Activated CD8-positive, alpha-beta T cell treated with anti-CD3 and anti-CD28 coated beads for 36 hours (primary cell): ENCODE measurements around the gene SUGCT. TPM values are rescaled to one million over a fixed set of nuclear protein-coding genes. Genes with fewer than 3 reads are reported as not detected.

Experiments
- ATAC-seq: fragments of 200-7000 bp; cut with Tn5 transposase; one replicate; pipeline ENCODE4 v1.10.0; 2021; ENCODE audit warnings: mild to moderate bottlenecking, moderate library complexity
- CTCF ChIA-PET: fragments of 350-600 bp; sonication (Branson Sonifier 250); formaldehyde crosslinking; loops from one replicate; lab custom pipeline; 2021; ENCODE audit warnings: antibody characterized with exemption; lab: Charles Lee
- POLR2A ChIA-PET: fragments of 350-600 bp; sonication (Branson Sonifier 250); formaldehyde crosslinking; loops from one replicate; lab custom pipeline; 2021; ENCODE audit warnings: antibody characterized with exemption; lab: Charles Lee
- DNase-seq: peaks from one replicate; pipeline ENCODE4 v3.0.0-alpha.2; 2020
- H3K27ac Mint-ChIP-seq: one replicate; pipeline ENCODE4 v1.8.0; 2021; ENCODE audit warnings: mild to moderate bottlenecking, mixed read lengths
- H3K27me3 Mint-ChIP-seq: one replicate; pipeline ENCODE4 v1.8.0; 2021; ENCODE audit warnings: mixed read lengths
- H3K36me3 Mint-ChIP-seq: one replicate; pipeline ENCODE4 v1.8.0; 2021; ENCODE audit warnings: low read depth, mixed read lengths
- H3K4me1 Mint-ChIP-seq: one replicate; pipeline ENCODE4 v1.8.0; 2021; ENCODE audit warnings: low read depth, mixed read lengths
- H3K4me3 Mint-ChIP-seq: one replicate; pipeline ENCODE4 v1.8.0; 2021; ENCODE audit warnings: mild to moderate bottlenecking, moderate library complexity, mixed read lengths
- H3K9me3 Mint-ChIP-seq: one replicate; pipeline ENCODE4 v1.8.0; 2021; ENCODE audit warnings: mixed read lengths
- intact Hi-C: fragments of 100-400 bp; cut with micrococcal nuclease; formaldehyde crosslinking; loops from one replicate; pipeline ENCODE4 v1.10.0; 2022
- total RNA-seq, 2 experiments: library from RNA; stranded (reverse); gene quantifications; one replicate each; pipeline ENCODE4 v1.2.3, GENCODE V29; 2021
- TF ChIP-seq, protein P1 (sequence below): fragments of 200-600 bp; IDR thresholded peaks from one replicate; pipeline ENCODE4 v1.8.0; 2022; ENCODE audit warnings: antibody characterized with exemption, mild to moderate bottlenecking

The SUGCT gene
- total RNA-seq, 2 experiments from 2014 or later, result 1.6 to 2.0 TPM

DNA sequence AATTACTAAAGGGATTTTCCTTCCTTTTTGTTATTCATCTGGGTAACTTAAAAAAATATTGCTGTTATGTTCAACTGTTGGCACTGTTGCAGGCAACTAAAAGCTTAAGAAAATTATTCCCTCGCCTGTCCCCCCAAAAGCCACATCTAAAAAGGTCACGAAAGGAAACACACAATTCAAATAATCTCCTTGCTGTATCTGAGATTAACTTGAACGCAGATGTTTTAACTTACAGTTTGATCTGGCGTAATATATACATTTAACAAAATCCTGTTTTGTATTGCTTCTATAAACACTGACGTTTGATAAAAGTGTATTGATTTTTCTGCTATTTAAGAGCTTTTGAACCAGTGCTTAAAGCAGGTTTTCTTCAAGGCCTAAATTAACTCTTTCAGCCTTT lies 432.1 kb downstream of the SUGCT start:
- TF ChIP-seq, protein P1, sequence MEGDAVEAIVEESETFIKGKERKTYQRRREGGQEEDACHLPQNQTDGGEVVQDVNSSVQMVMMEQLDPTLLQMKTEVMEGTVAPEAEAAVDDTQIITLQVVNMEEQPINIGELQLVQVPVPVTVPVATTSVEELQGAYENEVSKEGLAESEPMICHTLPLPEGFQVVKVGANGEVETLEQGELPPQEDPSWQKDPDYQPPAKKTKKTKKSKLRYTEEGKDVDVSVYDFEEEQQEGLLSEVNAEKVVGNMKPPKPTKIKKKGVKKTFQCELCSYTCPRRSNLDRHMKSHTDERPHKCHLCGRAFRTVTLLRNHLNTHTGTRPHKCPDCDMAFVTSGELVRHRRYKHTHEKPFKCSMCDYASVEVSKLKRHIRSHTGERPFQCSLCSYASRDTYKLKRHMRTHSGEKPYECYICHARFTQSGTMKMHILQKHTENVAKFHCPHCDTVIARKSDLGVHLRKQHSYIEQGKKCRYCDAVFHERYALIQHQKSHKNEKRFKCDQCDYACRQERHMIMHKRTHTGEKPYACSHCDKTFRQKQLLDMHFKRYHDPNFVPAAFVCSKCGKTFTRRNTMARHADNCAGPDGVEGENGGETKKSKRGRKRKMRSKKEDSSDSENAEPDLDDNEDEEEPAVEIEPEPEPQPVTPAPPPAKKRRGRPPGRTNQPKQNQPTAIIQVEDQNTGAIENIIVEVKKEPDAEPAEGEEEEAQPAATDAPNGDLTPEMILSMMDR, result no peak
- no peak overlapping the region for H3K27ac Mint-ChIP-seq
- POLR2A ChIA-PET, result no interaction called here

DNA sequence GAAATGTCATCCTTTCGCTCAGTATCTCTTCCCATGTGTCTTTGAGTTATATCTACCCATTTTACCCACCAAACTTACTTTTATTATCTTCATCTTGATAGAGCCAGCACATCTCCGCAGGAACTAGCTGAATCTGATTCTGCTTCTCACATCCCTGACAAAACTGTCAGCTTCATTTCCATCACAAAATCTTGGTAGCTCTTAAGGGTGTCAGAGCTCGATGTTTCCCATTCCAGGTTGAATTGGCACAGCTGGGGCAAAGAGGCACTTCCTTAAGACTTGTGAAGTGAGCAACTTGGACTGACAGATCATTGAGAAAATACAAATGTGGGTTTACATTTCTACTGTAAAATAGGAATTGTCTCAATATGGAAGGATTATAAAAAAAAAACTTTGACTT lies 434.5 kb downstream of the SUGCT start:
- Mint-ChIP-seq H3K9me3 (no peaks in the 10 kb centered on the region), H3K4me1 (no peaks in the 10 kb centered on the region), H3K36me3 (no peaks in the 10 kb centered on the region), H3K4me3 (no peak overlapping the region), H3K27me3 (no peaks in the 10 kb centered on the region), H3K27ac (no peak overlapping the region)
- ATAC-seq, result no peak
- ChIA-PET POLR2A (no interaction called here), CTCF (interaction anchor here (1.3 kb wide), 1 partner anchor 36 kb away, joined by 3 read pairs; no protein-coding TSS in a partner anchor)
- intact Hi-C loops, result no loop called here
- DNase-seq, result no peak
- TF ChIP-seq, protein P1, result no peak

More for the DNA sequence above, 432.1 kb downstream of the SUGCT start:
- Mint-ChIP-seq H3K27me3 (no peaks in the 10 kb centered on the region), H3K9me3 (no peaks in the 10 kb centered on the region), H3K36me3 (no peaks in the 10 kb centered on the region), H3K4me1 (no peaks in the 10 kb centered on the region), H3K4me3 (no peak overlapping the region)
- intact Hi-C loops, result no loop called here
- DNase-seq, result no peak
- no peak for ATAC-seq
- CTCF ChIA-PET, result no interaction called here

DNA sequence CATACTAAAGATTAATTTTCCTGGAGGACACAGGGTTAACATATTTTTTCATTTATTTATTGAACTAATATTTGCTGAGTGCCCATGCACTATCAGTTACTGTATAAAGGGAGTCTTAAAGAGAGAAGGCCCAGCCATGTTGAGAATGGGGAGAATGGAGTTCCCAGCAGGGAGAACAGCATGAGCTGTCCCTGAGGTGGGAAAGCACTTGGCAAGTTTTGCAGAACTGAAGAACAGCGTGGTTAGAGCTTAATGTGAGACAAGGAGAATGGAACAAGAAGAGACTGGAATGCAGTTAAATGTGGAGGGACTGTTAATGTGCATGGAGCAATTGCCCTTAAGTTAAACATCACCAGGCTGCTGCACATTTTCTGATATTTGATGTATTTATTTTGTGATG lies 435.4 kb downstream of the SUGCT start:
- TF ChIP-seq, protein P1, result no peak
- no peak for DNase-seq
- Mint-ChIP-seq H3K4me1 (no peaks in the 10 kb centered on the region), H3K4me3 (no peak overlapping the region), H3K9me3 (no peaks in the 10 kb centered on the region), H3K36me3 (no peaks in the 10 kb centered on the region), H3K27ac (no peak overlapping the region), H3K27me3 (no peaks in the 10 kb centered on the region)
- ATAC-seq, result no peak
- ChIA-PET POLR2A (no interaction called here), CTCF (interaction anchor here (1.3 kb wide), 1 partner anchor 35 kb away, joined by 3 read pairs; no protein-coding TSS in a partner anchor)
- intact Hi-C loops, result no loop called here

DNA sequence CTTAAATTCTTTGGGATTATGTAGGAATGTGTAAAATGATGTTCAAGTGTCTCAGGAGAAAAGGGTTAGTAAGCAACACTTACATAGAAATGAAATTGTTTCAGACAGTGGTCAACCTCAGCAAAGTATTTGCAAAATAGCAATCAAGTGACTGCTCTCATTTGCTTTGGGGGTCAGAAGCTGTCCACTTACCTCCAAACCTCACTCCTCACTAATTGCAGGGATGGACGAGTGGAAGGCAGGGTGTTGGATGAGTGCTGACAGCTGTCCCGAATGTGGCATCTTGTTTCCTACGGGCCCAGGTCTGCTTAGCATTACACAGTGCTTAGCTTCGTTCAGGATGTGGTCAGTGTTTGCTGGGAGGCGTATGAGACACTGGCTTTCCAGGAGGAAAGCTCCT lies 437.0 kb downstream of the SUGCT start:
- CTCF ChIA-PET, result no interaction called here
- POLR2A ChIA-PET, result no interaction called here

DNA sequence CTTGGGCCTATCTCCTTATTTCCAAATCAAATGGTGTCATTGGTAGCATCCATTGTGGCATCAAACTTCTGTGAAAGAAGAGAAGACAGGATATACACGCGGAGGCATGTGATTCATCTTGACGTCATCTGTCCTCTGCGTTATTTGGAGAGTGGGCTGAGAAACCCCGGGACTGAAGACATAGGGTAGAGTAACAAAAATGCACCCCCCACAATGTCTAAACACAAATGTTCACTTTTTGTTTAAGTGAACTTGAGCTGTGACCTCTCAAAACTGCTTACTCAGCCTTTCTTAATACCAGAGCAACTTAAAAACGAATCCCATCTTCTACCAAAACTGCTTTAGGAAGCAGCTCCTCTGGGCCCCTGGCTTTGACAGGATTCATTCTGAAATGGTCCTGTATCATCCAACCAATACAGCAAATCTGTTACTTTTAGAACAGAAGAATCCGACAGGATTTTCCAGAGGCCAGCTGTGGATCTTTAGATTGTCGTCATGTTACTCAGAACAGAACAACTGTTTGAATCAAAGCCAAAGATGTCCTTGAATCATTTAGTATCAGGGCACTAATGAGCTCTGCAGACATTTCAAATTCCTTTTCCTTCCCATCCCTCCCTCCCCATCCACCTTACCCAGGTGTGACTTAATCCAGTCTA lies 438.1 kb downstream of the SUGCT start:
- DNase-seq, result no peak
- H3K27ac Mint-ChIP-seq, result no peak overlapping the region
- no peaks in the 10 kb centered on the region for H3K27me3 Mint-ChIP-seq
- no peak overlapping the region for H3K4me3 Mint-ChIP-seq
- TF ChIP-seq, protein P1, result no peak
- POLR2A ChIA-PET, result interaction anchor here (0.7 kb wide), 1 partner anchor 68 kb away, joined by 4 read pairs; no protein-coding TSS in a partner anchor
- H3K9me3 Mint-ChIP-seq, result peaks cover 2% of the 10 kb centered on the region
- no peaks in the 10 kb centered on the region for H3K36me3 Mint-ChIP-seq
- intact Hi-C loops, result no loop called here
- H3K4me1 Mint-ChIP-seq, result no peaks in the 10 kb centered on the region
- ATAC-seq, result no peak
- CTCF ChIA-PET, result no interaction called here

More for the DNA sequence above, 437.0 kb downstream of the SUGCT start:
- Mint-ChIP-seq H3K36me3 (no peaks in the 10 kb centered on the region), H3K4me3 (no peak overlapping the region), H3K27ac (no peak overlapping the region), H3K4me1 (no peaks in the 10 kb centered on the region), H3K27me3 (no peaks in the 10 kb centered on the region), H3K9me3 (no peaks in the 10 kb centered on the region)
- intact Hi-C loops, result no loop called here
- TF ChIP-seq, protein P1, result no peak
- ATAC-seq (no peak), DNase-seq (no peak)
